ENCODE results near the gene MMP11.

MMP11 gene

DNA sequence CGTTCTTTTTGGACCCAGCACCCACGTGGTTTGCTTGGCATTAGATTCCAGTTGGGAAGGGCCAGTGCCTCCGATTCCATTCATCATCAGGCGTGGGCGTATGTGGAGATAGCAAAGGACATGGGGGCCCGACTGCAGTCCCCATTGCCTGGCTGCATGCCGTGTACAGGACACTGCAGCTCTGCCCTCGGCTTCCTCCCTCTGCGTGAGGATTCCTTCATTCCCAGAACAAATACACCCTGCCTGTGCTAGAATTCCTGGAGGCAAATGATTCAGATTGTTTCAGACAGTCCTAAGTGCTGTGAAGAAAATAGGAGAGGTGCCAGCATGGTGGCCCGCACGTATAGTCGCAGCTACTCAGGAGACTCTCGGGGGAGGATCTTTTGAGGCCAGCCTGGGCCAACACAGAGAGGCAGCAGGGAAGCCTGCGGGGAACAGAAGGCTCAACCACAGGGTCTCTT lies 50.7 kb downstream of the MMP11 start:
- no peak for TF ChIP-seq CTCF (IDR thresholded peaks at IDR 0.05; ENCODE audit: control insufficient read depth, extremely low read depth, insufficient read depth)
- DNase-seq (ENCODE audit: low read depth), result no peak

DNA sequence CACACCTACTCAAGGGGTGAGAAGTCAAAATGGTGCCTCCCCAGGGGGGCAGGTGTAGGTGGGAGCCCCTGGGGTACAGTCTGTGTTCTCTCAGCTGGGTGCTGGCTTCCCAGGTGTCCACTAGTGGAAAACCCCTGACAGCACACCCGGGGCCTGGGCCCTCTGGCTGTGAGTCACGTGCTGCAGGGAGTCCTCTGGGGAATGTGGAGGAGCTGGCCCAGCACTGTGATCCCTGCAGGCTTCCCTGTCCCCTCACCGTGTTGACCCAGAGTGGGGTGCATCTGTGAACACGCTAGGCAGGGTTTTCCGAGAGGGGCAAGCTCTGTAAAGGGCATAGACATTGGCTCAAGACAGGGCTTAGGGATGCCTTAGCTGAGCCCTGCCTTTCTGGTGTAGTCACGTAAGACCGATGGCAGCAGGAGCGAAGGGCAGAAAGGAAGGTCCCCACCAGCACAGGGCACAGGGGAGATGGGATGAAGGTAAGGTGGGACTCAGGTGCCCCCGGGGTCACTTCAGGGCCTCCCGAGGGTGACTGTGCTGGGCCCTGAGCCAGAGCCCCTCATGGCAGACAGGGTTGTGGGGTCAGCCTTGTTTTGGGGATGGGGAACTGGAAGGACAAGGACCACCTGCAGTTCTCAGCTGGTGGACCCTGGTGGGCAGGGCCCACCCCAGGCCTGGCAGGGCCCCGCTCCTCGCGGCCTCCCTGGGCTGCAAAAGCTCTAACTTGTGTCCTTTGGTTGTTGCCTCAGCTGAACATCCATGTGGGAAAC lies 52.0 kb downstream of the MMP11 start:
- no peak overlapping the region for H3K4me3 ChIP-seq (ENCODE audit: low read depth, low read length)
- no peak for TF ChIP-seq CTCF (IDR thresholded peaks at IDR 0.05; ENCODE audit: control insufficient read depth, extremely low read depth, insufficient read depth)
- DNase-seq (ENCODE audit: low read depth), result no peak

More for the DNA sequence above, 50.7 kb downstream of the MMP11 start:
- H3K4me3 ChIP-seq (ENCODE audit: low read depth, low read length), result no peak overlapping the region

- TF ChIP-seq CTCF (IDR thresholded peaks at IDR 0.05; ENCODE audit: control insufficient read depth, extremely low read depth, insufficient read depth), result no peak
- no peak for DNase-seq (ENCODE audit: low read depth)
- no peak overlapping the region for H3K4me3 ChIP-seq (ENCODE audit: low read depth, low read length)
Measured at GRCh38 chr22:23825246-23825905, 52.7 kb downstream of the MMP11 start.

DNA sequence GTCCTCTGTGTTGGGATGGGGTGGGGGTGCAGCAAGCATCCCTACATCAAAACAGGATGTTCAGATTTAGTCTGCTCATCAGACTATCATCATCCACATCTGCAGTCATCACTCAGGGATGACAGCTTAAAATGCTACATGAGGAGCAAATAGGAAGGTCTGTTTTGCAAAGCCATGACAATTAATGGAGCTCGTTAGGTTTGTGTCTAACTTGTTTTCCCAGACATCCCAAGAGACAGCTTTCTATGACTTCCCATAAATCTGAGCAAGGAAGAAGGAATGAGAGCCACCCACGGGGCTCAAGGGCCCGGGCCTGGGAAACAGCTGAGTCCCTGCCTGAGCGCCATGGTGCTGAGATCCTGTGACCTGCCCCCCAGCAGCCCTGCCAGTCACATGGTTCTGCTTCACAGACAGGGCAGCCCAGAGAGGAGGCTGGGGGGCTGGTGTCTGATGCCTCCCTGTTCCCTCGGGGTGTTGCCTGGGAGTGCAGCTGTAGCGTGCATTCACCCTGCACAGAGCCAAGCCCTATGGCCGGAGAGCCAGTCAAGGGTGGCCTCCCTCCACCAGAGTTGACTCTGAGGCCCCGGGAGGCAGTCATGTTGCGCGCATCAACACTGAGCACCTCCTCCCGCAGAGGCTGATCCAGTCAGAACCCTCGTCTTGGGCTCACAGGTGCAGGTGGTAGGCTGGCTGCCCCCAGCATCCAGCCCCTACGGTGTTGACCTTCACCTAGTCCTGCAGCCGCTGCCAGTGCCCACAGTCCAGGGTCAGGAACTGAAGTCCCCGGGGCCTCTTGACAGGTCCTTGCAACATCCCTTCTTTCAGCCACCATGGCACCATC lies 54.1 kb downstream of the MMP11 start:
- no peak overlapping the region for H3K4me3 ChIP-seq (ENCODE audit: low read depth, low read length)
- no peak for DNase-seq (ENCODE audit: low read depth)
- TF ChIP-seq CTCF (IDR thresholded peaks at IDR 0.05; ENCODE audit: control insufficient read depth, extremely low read depth, insufficient read depth), result no peak

GRCh38 chr22:23827351-23827995 lies 54.8 kb downstream of the MMP11 start:
- H3K4me3 ChIP-seq (ENCODE audit: low read depth, low read length), result no peak overlapping the region
- no peak for DNase-seq (ENCODE audit: low read depth)
- no peak for TF ChIP-seq CTCF (IDR thresholded peaks at IDR 0.05; ENCODE audit: control insufficient read depth, extremely low read depth, insufficient read depth)
